Measurements from ENCODE around the gene NEIL1. TPM values are rescaled to one million over a fixed set of nuclear protein-coding genes. Genes with fewer than 3 reads are reported as not detected.
A peak's percentile ranks its signal among the peaks of the same experiment; 100 is the strongest.

NEIL1 gene
- polyA plus RNA-seq, 2 of the 4 experiments (the other 2 are of a cell fraction) = 3.2 to 6.8 TPM

DNA sequence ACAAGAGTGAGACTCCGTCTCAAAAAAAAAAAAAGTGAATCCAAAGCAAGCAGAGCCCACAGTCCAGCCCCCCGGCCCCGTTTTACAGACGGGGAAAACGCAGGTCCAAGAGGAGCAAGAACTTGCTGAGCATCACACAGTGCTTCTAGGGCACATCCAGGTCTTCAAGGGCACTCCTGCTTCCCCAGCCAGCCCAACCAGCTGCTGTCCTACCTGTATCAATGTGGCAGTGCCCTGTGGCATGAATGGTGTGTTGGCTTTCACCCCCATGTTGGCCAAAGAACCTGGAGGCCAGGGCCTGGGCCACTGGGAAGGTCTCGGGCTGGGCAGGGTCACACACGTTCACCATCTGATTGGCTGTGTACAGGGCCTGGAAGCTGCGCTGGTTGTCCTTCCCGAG is 16.9 kb downstream of the NEIL1 start (continued):
- TF ChIP-seq, protein P1, sequence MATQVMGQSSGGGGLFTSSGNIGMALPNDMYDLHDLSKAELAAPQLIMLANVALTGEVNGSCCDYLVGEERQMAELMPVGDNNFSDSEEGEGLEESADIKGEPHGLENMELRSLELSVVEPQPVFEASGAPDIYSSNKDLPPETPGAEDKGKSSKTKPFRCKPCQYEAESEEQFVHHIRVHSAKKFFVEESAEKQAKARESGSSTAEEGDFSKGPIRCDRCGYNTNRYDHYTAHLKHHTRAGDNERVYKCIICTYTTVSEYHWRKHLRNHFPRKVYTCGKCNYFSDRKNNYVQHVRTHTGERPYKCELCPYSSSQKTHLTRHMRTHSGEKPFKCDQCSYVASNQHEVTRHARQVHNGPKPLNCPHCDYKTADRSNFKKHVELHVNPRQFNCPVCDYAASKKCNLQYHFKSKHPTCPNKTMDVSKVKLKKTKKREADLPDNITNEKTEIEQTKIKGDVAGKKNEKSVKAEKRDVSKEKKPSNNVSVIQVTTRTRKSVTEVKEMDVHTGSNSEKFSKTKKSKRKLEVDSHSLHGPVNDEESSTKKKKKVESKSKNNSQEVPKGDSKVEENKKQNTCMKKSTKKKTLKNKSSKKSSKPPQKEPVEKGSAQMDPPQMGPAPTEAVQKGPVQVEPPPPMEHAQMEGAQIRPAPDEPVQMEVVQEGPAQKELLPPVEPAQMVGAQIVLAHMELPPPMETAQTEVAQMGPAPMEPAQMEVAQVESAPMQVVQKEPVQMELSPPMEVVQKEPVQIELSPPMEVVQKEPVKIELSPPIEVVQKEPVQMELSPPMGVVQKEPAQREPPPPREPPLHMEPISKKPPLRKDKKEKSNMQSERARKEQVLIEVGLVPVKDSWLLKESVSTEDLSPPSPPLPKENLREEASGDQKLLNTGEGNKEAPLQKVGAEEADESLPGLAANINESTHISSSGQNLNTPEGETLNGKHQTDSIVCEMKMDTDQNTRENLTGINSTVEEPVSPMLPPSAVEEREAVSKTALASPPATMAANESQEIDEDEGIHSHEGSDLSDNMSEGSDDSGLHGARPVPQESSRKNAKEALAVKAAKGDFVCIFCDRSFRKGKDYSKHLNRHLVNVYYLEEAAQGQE (IDR thresholded peaks at IDR 0.05) = no peak
- no peak for TF ChIP-seq ZC3H11A (IDR thresholded peaks at IDR 0.05)
- TF ChIP-seq JUN (IDR thresholded peaks at IDR 0.05) = no peak

DNA sequence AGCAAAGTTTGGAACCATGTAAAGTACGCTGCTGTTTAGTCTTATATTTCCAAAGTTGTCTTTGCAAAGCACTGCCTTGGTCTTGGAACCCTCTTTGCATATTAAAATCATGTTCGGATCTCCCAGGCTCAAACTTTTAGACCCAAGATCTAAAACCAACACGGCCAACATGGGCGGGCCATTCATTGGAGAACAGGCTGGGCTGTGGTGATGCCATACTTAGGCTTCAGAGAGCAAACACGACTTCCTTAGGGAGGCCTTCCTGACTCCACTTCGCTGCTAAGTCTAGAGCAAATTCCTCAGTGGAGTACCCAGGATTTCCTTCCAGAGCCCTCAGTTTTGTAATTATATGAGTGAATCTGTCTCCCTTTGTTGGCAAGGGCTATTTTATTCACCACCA is 18.0 kb downstream of the NEIL1 start:
- Histone ChIP-seq H3K4me1 (peaks cover 15% of the 10 kb centered on the region), H3K27ac (no peak overlapping the region), H3K9me3 (no peaks in the 10 kb centered on the region), H3K4me3 (no peak overlapping the region), H3K4me2 (no peak overlapping the region)
- FAIRE-seq = no peak
- ChIA-PET CTCF (interaction anchor here (1.2 to 2.4 kb wide), 2 partner anchors 261 to 319 kb away, joined by 4 to 5 read pairs; partner anchors contain the start of gene SNUPN), POLR2A (no interaction called here)
- no peak for ATAC-seq
- 90% methylated on average over 6 of the region's 6 CpGs for WGBS (ENCODE audit: missing lambda C conversion rate)
- no peak for TF ChIP-seq POLR2AphosphoS2 (conservative IDR thresholded peaks at IDR 0.05; ENCODE audit: low read length)
- TF ChIP-seq RARB (CRISPR knock-in tag; IDR thresholded peaks at IDR 0.05) = no peak
- TF ChIP-seq ESRRA (IDR thresholded peaks at IDR 0.05; ENCODE audit: borderline replicate concordance, low read length) = no peak
- TF ChIP-seq EP300 (IDR thresholded peaks at IDR 0.05) = no peak
- TF ChIP-seq JUN (IDR thresholded peaks at IDR 0.05) = no peak
- no peak for TF ChIP-seq CHD4 (IDR thresholded peaks at IDR 0.05; ENCODE audit: borderline replicate concordance)
- no peak for DNase-seq (ENCODE audit: low read depth in 1 of 2, low spot score in 1 of 2)

DNA sequence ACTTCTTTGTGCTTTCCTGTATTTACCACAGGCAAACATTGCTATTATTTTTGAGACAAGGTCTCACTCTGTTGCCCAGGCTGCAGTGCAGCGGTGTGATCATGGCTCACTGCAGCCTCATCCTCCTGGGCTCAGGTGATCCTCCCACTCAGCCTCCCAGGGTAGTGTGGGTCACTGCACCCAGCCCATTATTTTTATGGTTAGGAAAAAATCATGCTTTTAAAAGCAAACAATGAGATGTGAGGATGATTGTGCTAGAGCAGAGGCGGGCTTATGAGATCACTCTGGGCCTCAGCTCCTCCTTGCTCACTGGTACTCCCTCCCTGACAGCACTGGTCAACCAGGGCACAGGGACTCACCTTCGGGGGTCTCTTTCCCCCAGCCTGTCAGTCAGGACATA is 19.3 kb downstream of the NEIL1 start:
- no peaks in the 10 kb centered on the region for H3K9me3 ChIP-seq
- 84% methylated on average over 3 of the region's 3 CpGs for WGBS (ENCODE audit: missing lambda C conversion rate)
- FAIRE-seq (no peak), ATAC-seq (no peak), DNase-seq (ENCODE audit: low read depth in 1 of 2, low spot score in 1 of 2) (no peak)
- H3K4me1 ChIP-seq = peaks cover 21% of the 10 kb centered on the region
- ChIA-PET POLR2A (interaction anchor here (4.2 kb wide), 1 partner anchor 87 kb away, joined by 148 read pairs; the partner anchor contains the start of gene SIN3A), CTCF (interaction anchor here (0.6 to 4.4 kb wide), 11 partner anchors 11 to 274 kb away, joined by 3 to 72 read pairs (median 15); partner anchors contain the start of genes IMP3 and SIN3A)
- H3K27ac ChIP-seq = no peak overlapping the region
- 0 out of 2 replicates have a peak, but pooled peaks have one; percentile 14 for TF ChIP-seq POLR2A (IDR thresholded peaks at IDR 0.05; ENCODE audit: low read length)
- TF ChIP-seq MYC (IDR thresholded peaks at IDR 0.05; ENCODE audit: borderline replicate concordance, low read length) = no peak
- H3K4me2 ChIP-seq = no peak overlapping the region
- H3K4me3 ChIP-seq = no peak overlapping the region

DNA sequence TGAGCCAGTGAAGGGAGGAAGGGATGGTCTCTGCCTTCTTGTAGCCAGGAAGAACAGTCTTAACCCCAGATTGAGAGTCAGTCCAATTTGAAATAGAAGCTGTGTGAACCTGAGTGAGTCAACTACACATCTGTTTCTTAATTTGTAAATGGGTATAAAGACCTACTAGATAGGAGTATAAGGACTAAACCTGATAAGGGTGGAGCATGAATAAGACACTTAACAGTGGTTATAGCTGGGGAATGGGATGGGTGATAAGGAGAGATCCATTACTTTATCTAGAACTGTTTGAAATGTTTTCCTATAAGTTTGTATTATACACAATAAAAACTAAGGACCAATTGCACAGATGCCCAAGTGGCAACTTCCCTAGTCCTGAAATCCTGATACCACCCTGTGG is 20.2 kb downstream of the NEIL1 start:
- FAIRE-seq = no peak
- ATAC-seq = no peak
- peaks cover 21% of the 10 kb centered on the region for H3K4me1 ChIP-seq
- TF ChIP-seq, protein P2, sequence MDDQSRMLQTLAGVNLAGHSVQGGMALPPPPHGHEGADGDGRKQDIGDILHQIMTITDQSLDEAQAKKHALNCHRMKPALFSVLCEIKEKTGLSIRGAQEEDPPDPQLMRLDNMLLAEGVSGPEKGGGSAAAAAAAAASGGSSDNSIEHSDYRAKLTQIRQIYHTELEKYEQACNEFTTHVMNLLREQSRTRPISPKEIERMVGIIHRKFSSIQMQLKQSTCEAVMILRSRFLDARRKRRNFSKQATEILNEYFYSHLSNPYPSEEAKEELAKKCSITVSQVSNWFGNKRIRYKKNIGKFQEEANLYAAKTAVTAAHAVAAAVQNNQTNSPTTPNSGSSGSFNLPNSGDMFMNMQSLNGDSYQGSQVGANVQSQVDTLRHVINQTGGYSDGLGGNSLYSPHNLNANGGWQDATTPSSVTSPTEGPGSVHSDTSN (IDR thresholded peaks at IDR 0.05) = no peak
- TF ChIP-seq NFE2L2 (conservative IDR thresholded peaks at IDR 0.05; ENCODE audit: low read length) (no peak), SMC3 (IDR thresholded peaks at IDR 0.05) (no peak), HDAC2 (IDR thresholded peaks at IDR 0.05) (no peak), CBX8 (IDR thresholded peaks at IDR 0.05) (no peak), HEYL (CRISPR knock-in tag; IDR thresholded peaks at IDR 0.05) (no peak), TP53 (CRISPR knock-in tag; IDR thresholded peaks at IDR 0.05) (no peak), HOXA7 (CRISPR knock-in tag; IDR thresholded peaks at IDR 0.05) (no peak), ZFP36 (IDR thresholded peaks at IDR 0.05; ENCODE audit: borderline replicate concordance, partially characterized antibody) (no peak), KDM1A (IDR thresholded peaks at IDR 0.05; ENCODE audit: low read depth) (no peak), POLR2AphosphoS2 (conservative IDR thresholded peaks at IDR 0.05; ENCODE audit: low read length) (no peak), ESRRA (IDR thresholded peaks at IDR 0.05; ENCODE audit: borderline replicate concordance, low read length) (no peak), EHF (CRISPR knock-in tag; IDR thresholded peaks at IDR 0.05) (no peak), RARB (CRISPR knock-in tag; IDR thresholded peaks at IDR 0.05) (no peak), PHF8 (IDR thresholded peaks at IDR 0.05; ENCODE audit: borderline replicate concordance, low read depth) (no peak)
- TF ChIP-seq, protein P3, sequence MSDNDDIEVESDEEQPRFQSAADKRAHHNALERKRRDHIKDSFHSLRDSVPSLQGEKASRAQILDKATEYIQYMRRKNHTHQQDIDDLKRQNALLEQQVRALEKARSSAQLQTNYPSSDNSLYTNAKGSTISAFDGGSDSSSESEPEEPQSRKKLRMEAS (IDR thresholded peaks at IDR 0.05) = no peak
- TF ChIP-seq, protein P4, sequence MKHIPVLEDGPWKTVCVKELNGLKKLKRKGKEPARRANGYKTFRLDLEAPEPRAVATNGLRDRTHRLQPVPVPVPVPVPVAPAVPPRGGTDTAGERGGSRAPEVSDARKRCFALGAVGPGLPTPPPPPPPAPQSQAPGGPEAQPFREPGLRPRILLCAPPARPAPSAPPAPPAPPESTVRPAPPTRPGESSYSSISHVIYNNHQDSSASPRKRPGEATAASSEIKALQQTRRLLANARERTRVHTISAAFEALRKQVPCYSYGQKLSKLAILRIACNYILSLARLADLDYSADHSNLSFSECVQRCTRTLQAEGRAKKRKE (CRISPR knock-in tag; IDR thresholded peaks at IDR 0.05; ENCODE audit: low read depth) = no peak
- TF ChIP-seq, protein P5, sequence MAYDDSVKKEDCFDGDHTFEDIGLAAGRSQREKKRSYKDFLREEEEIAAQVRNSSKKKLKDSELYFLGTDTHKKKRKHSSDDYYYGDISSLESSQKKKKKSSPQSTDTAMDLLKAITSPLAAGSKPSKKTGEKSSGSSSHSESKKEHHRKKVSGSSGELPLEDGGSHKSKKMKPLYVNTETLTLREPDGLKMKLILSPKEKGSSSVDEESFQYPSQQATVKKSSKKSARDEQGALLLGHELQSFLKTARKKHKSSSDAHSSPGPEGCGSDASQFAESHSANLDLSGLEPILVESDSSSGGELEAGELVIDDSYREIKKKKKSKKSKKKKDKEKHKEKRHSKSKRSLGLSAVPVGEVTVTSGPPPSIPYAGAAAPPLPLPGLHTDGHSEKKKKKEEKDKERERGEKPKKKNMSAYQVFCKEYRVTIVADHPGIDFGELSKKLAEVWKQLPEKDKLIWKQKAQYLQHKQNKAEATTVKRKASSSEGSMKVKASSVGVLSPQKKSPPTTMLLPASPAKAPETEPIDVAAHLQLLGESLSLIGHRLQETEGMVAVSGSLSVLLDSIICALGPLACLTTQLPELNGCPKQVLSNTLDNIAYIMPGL (CRISPR knock-in tag; IDR thresholded peaks at IDR 0.05; ENCODE audit: borderline replicate concordance) = no peak
- POLR2A ChIA-PET = interaction anchor here (1.0 to 4.2 kb wide), 6 partner anchors 16 to 294 kb away, joined by 3 to 148 read pairs (median 15); partner anchors contain the start of genes IMP3, SIN3A and SNUPN
- H3K27ac ChIP-seq = peak overlapping the region in 1 of 2 experiments; percentile 12; a peak in 1 of 6 replicates
- peak overlapping the region; percentile 97 for H3K4me2 ChIP-seq
- no peaks in the 10 kb centered on the region for H3K9me3 ChIP-seq
- CTCF ChIA-PET = interaction anchor here (0.6 to 4.4 kb wide), 34 partner anchors 8 to 434 kb away, joined by 3 to 72 read pairs (median 10); partner anchors contain the start of genes IMP3, NEIL1, PTPN9 and SIN3A
- no peak overlapping the region for H3K4me3 ChIP-seq
- DNase-seq (ENCODE audit: low read depth in 1 of 2, low spot score in 1 of 2) = no peak

Measured in A549 (cell line).